Measurements from ENCODE around the gene ANO7.

DNA sequence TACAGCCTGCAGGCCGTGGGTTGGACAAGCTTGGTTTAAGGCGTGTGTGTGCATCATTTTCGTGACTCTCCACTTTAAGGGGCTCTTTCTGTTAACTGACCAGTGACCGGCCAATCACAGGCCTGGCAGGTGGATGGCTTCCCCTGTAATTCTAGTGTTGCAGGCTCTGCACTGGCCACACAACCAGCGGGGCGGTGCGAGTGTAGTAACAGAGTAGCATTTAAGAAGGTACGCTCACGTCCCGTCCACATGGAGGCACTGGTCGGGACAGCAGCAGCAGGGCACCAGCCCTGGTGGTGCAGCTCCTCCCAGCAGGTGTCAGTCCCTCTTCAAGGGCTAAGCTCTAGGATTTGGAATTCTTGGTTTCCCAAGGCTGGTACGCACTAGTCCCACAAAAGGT lies 8.0 kb upstream of the ANO7 start:
- TF ChIP-seq, protein P1, sequence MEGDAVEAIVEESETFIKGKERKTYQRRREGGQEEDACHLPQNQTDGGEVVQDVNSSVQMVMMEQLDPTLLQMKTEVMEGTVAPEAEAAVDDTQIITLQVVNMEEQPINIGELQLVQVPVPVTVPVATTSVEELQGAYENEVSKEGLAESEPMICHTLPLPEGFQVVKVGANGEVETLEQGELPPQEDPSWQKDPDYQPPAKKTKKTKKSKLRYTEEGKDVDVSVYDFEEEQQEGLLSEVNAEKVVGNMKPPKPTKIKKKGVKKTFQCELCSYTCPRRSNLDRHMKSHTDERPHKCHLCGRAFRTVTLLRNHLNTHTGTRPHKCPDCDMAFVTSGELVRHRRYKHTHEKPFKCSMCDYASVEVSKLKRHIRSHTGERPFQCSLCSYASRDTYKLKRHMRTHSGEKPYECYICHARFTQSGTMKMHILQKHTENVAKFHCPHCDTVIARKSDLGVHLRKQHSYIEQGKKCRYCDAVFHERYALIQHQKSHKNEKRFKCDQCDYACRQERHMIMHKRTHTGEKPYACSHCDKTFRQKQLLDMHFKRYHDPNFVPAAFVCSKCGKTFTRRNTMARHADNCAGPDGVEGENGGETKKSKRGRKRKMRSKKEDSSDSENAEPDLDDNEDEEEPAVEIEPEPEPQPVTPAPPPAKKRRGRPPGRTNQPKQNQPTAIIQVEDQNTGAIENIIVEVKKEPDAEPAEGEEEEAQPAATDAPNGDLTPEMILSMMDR (IDR thresholded peaks at IDR 0.05), result no peak
- no peak for TF ChIP-seq POLR2A (IDR thresholded peaks at IDR 0.05)
